Transverse colon (tissue), 4 donors: ENCODE results near the gene LIX1L. TPM values are rescaled to one million over a fixed set of nuclear protein-coding genes. Genes with fewer than 3 reads are reported as not detected.

Source experiments
- DNase-seq: peaks from one replicate; pipeline ENCODE4 v3.0.0-alpha.2; 2019
- H3K27ac ChIP-seq, 4 donors: fragments of 200-600 bp; sonication (generic); 2 replicates each; pipeline ENCODE4 v1.5.1; 2016 to 2018; ENCODE audit warnings: inconsistent platforms in 4 of 4
- H3K27me3 ChIP-seq: fragments of 200-600 bp; sonication (generic); 2 replicates; pipeline ENCODE4 v1.5.1; 2017; ENCODE audit warnings: inconsistent platforms
- H3K36me3 ChIP-seq, 4 donors: fragments of 200-600 bp; sonication (generic); 2 replicates each; pipeline ENCODE4 v1.5.1; 2017 to 2019; ENCODE audit warnings: inconsistent platforms in 4 of 4
- H3K4me1 ChIP-seq, 4 donors: fragments of 200-600 bp; sonication (generic); 2 replicates each; pipeline ENCODE4 v1.5.1; 2017 to 2020; ENCODE audit warnings: inconsistent platforms in 4 of 4
- H3K4me3 ChIP-seq, 4 donors: fragments of 200-600 bp; sonication (generic); 1 replicate in 1 of 4; 2 replicates in 3 of 4; pipeline versions ENCODE4 v1.5.1 to v1.6.1; 2017 to 2019; ENCODE audit warnings: inconsistent platforms in 4 of 4
- H3K9me3 ChIP-seq, 2 donors: fragments of 200-600 bp; sonication (generic); 2 replicates each; pipeline ENCODE4 v1.5.1; 2017 to 2019; ENCODE audit warnings: inconsistent platforms in 2 of 2
- CTCF ChIP-seq, 5 experiments: fragments of 200-600 bp in 3 of 5; fragments of 450-650 bp in 2 of 5; sonication (generic) in 3 of 5; IDR thresholded peaks; 1 replicate in 2 of 5; 2 replicates in 3 of 5; pipeline ENCODE4 v1.5.1; 2016 to 2017; ENCODE audit warnings: antibody characterized with exemption in 5 of 5, inconsistent platforms in 3 of 5, mild to moderate bottlenecking in 2 of 5, moderate library complexity in 1 of 5
- EP300 ChIP-seq: sonication (generic); formaldehyde crosslinking; IDR thresholded peaks from one replicate; pipeline ENCODE4 v1.6.1; 2017; ENCODE audit warnings: antibody characterized with exemption, low read depth
- POLR2A ChIP-seq: fragments of 450-650 bp; IDR thresholded peaks from one replicate; pipeline ENCODE4 v1.6.1; 2016; ENCODE audit warnings: antibody characterized with exemption, mild to moderate bottlenecking, moderate library complexity
- POLR2AphosphoS5 ChIP-seq, 3 donors: sonication (generic); formaldehyde crosslinking; IDR thresholded peaks; one replicate each; pipeline ENCODE4 v1.6.1; 2016; ENCODE audit warnings: antibody characterized with exemption in 3 of 3
- WGBS, 2 donors: methylation state at CpG; one replicate each; pipeline ENCODE4 v1.1.5; 2018; ENCODE audit warnings: low coverage in 1 of 2; 5-methylcytosine and 5-hydroxymethylcytosine counted together
- in situ Hi-C, 4 donors: fragments of 200-750 bp; cut with MboI; loops; one replicate each; pipeline versions ENCODE4 v1.15.0 to v1.15.1; 2017; ENCODE audit warnings: low sequenced_read_pairs in 3 of 4, low pct_ligation_motif_present in 1 of 4, low pct_unique_long_range_greater_than_20kb in 1 of 4
- intact Hi-C: fragments of 100-400 bp; cut with DNase I; formaldehyde crosslinking; loops from one replicate; pipeline ENCODE4 v1.15.1; 2023; ENCODE audit warnings: low total_unique reads
- total RNA-seq, 4 donors: library from RNA; depleted of rRNA; stranded (reverse); fragments of >200 nt; gene quantifications; one replicate each; pipeline ENCODE4 v1.1.0, GENCODE V29; 2016

LIX1L gene
- total RNA-seq, 4 donors from 2014 or later: 7.2 to 12.5 (median 9.8) TPM

GRCh38 chr1:145918992-145919939 is 38.6 kb downstream of the LIX1L start:
- Histone ChIP-seq H3K4me1 (peaks cover 15 to 26% (median 21%) of the 10 kb centered on the region in 4 donors), H3K9me3 (no peaks in the 10 kb centered on the region), H3K36me3 (peaks cover 0 to 6% (median 2%) of the 10 kb centered on the region in 4 donors), H3K27ac (peak overlapping the region; percentile 82 to 91 (median 88)), H3K4me3 (peak overlapping the region; percentile 59 to 84 (median 72)), H3K27me3 (no peaks in the 10 kb centered on the region)
- DNase-seq: peak; percentile 72
- intact Hi-C loops: loop anchor here (2.0 kb wide), 1 partner anchor 40 kb away; the partner anchor contains the start of gene LIX1L
- TF ChIP-seq POLR2AphosphoS5 (IDR thresholded peaks at IDR 0.05): no peak
- peak in 2 of 5 experiments; percentile 13 to 18 for TF ChIP-seq CTCF (IDR thresholded peaks at IDR 0.05)
- TF ChIP-seq POLR2A: no peak
- TF ChIP-seq EP300: no peak
- in situ Hi-C loops: no loop called here
- WGBS, 2 donors: 3% methylated on average over 33 of the region's 33 CpGs; no CpG with 5 or more reads in 1 of the 2 donors

GRCh38 chr1:145918144-145918991 is 39.4 kb downstream of the LIX1L start, which contains the start of gene PEX11B:
PEX11B (minus strand) TSS chr1:145918717; CDS start chr1:145918688, 29 bp downstream.
- intact Hi-C loops: loop anchor here (2.0 kb wide), 1 partner anchor 40 kb away; the partner anchor contains the start of gene LIX1L
- WGBS, 2 donors: 0% methylated on average over 51 of the region's 51 CpGs; no CpG with 5 or more reads in 1 of the 2 donors

GRCh38 chr1:145917595-145917994 is 40.2 kb downstream of the LIX1L start:
- peak overlapping the region; percentile 59 to 84 (median 72) for H3K4me3 ChIP-seq
- peaks cover 0 to 6% (median 2%) of the 10 kb centered on the region in 4 donors for H3K36me3 ChIP-seq
- TF ChIP-seq POLR2A: no peak
- TF ChIP-seq EP300: no peak
- no peak for TF ChIP-seq CTCF (IDR thresholded peaks at IDR 0.05)
- TF ChIP-seq POLR2AphosphoS5 (IDR thresholded peaks at IDR 0.05): no peak
- peaks cover 15 to 26% (median 21%) of the 10 kb centered on the region in 4 donors for H3K4me1 ChIP-seq
- in situ Hi-C loops: no loop called here
- intact Hi-C loops: no loop called here
- H3K27me3 ChIP-seq: no peaks in the 10 kb centered on the region
- no peak for DNase-seq
- H3K9me3 ChIP-seq: no peaks in the 10 kb centered on the region
- 86% methylated on average over 5 of the region's 5 CpGs; no CpG with 5 or more reads in 1 of the 2 donors for WGBS, 2 donors
- H3K27ac ChIP-seq: peak overlapping the region; percentile 82 to 91 (median 88)

More at GRCh38 chr1:145918144-145918991, 39.4 kb downstream of the LIX1L start, which contains the start of gene PEX11B:
- Histone ChIP-seq H3K36me3 (peaks cover 0 to 6% (median 2%) of the 10 kb centered on the region in 4 donors), H3K4me1 (peaks cover 15 to 26% (median 21%) of the 10 kb centered on the region in 4 donors), H3K9me3 (no peaks in the 10 kb centered on the region), H3K27me3 (no peaks in the 10 kb centered on the region), H3K4me3 (peak within 1 kb of the TSS; percentile 59 to 84 (median 72)), H3K27ac (peak within 1 kb of the TSS; percentile 82 to 91 (median 88))
- no peak for TF ChIP-seq EP300
- peak in 1 of 5 experiments; percentile 35 for TF ChIP-seq CTCF (IDR thresholded peaks at IDR 0.05)
- peak; percentile 73 to 85 (median 81) for TF ChIP-seq POLR2AphosphoS5 (IDR thresholded peaks at IDR 0.05)
- peak; percentile 74 for TF ChIP-seq POLR2A
- peak; percentile 91 for DNase-seq
- in situ Hi-C loops: no loop called here
